GM19043 (cell line): Measurements from ENCODE around the gene NDUFB8.
A peak's percentile ranks its signal among the peaks of the same experiment; 100 is the strongest.

ENCODE experiments used
- ATAC-seq: cut with Tn5 transposase; IDR thresholded peaks from one replicate; pipeline ENCODE4 v1.9.1; 2021; ENCODE audit warnings: low read depth; ENCODE audit not compliant: unreplicated experiment

Gene NDUFB8

DNA sequence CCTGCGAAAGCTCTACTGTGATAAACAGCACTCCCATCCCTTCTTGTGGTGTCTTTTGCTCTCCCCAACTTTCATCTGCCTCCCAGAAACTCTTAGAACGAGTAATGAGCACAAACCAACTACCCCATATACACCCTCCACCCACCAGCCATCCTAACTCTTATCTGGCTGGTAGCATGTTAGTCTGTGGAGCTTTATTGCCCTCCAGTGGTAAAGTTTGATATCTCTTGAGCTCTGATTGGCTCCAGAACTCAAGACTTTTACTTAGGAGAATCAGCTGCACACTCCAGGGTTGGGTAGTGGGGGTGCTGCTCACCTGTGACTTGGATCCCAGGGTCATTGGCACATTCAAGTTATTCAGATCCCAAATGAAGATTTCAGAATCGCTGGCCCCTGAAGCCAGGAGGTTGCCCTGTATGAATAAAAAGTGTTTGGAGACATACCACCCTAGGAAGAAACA, 20.9 kb downstream of the NDUFB8 start:
- peak; percentile 68 for ATAC-seq

DNA sequence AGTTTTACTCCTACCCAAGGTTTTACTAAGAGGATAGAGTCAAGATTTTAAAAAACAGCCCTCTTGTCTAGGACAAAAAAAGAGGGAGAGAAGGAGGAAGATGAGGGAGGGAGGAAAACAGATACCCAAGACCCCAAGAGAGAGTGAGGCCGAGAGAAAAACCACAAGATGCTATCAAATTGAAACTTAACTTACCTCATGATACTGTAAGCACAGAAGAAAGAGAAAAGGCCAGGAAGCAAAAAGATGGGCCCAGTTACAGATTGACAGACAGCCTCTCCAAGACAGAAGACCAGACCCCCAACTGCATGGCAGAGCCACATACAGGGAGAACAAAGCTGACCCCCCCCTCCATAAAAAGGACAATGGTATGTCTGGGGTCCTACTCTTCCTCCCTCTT, 21.4 kb downstream of the NDUFB8 start:
- no peak for ATAC-seq

DNA sequence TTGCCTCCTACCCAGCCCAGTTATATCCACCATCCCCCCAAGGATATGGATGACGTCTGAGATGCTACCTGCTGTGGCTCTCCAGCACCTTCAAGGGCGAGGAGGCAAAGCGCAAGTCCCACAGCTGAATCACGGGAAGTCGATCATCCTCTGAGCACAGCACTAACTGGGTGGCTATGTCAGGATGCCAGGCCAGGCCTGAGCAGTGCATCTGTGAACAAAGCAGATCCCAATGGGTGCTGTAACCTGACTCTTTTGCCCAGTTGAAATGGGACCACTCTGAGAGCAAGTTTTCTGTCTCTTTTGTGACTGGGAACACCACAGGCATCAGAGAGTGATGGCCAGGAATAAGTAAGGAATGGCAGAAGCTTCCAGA, 22.3 kb downstream of the NDUFB8 start:
- no peak for ATAC-seq

DNA sequence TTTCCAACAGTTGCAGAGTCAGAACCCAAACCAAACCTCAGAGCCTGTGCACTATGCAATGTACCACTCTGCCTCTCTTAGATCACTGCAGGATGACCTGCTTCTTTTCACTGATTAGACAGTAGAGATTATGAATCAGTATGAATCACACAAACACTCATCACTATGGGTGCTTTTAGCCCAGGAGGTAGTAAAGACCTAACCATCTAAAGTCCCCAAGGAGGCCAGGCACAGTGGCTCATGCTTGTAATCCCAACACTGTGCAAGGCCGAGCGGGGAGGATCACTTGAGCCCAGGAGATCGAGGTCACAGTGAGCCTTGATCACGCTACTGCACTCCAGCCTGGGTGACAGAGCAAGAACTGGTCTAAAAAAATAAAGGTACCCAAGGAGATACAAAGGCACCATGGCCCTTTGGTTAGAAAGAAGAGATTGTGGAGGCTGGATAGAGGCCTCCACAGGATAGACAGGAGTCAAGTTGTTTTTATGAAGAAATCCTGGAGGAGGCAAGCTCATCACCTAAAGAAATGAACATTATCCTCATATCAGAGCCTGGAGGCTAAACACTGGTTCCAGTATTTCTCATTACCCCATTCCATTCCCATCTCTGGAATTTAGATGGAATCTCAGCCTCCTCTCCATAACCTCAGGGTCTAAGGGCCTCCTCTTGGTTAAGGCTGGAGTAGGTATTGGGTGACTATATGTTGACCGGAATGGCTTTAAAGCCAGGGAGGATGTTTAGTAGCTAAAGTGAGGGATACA, 22.9 kb downstream of the NDUFB8 start:
- no peak for ATAC-seq

DNA sequence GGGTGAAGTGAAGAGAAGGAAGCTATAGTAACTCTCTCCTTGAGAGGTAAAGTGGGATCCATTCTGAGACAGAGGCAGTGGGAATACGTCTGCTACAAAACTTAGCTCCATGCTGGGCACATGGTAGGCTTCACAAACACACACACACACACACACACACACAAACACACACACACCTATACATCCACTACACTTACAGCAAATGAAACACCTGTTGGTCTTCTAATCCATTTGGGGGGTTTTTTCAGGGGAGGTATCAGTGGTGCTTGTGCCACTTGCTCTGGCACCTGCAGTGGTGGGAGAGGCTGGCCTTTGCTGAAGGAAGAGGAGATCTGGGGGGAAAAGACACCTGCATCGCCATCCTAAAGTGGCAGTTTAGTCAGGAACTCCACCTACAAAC, 24.5 kb downstream of the NDUFB8 start:
- no peak for ATAC-seq

DNA sequence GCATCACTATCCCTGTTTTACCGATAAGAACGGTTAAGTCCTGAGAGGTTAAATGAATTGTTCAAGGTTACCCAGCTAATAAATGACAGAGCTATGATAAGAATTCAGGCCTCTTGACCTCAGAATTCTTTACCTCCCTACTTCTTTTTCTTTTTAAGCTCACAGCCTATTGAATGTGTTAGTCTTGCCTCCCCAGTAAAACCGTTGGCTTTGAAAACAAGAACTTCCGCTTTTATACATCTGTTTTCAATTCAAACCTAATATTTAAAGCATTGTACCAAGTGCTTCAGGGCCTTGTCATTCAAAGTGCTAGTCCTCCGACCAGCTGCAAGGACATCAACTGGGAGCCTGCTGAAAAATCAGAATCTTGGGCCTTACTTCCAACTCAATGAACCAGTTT, 25.6 kb downstream of the NDUFB8 start:
- no peak for ATAC-seq

DNA sequence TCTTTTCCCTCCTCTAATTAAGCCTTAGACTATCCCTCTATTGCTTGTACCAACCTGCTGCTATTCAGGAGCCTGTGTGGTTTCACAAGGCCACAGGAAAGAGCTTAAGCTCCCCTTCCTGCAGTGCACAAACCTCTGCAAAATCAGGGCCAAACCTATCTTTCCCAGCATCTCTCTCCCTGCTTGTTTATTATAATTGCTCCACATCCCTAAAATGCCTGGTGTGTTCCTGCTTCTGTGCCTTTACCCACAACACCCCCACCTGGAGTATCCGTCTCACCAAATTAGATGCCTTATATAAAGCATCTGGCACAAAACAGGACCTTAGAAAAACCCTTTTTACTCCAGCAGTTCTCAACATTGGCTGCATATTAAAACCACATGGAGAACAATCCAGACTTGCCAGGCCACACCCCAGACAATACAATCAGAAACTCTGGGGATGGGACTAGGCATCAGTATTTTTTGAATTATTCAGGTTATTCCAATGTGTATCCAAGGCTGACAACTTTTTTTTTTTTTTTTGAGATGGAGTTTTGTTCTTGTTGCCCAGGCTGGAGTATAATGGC, 26.7 kb downstream of the NDUFB8 start:
- ATAC-seq, result no peak

DNA sequence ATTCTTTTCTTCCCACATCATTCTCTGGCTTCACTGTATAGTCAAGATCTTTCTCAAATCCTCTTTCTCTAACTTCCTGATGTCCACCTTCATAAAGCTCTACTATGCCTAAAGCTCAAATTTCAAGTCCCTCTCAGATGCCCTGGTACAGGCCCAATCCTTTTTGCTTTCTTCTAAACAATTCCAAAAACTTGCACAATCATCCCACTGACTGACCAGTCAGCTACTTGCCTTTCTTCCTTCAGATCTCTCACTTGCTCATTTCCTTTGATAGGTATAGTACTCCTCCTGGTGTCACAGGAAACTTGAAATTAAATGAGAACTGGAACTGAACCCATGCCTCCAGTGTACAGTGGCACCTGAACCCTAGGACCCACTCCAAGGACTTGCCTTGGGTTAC, 28.2 kb downstream of the NDUFB8 start:
- ATAC-seq, result no peak

DNA sequence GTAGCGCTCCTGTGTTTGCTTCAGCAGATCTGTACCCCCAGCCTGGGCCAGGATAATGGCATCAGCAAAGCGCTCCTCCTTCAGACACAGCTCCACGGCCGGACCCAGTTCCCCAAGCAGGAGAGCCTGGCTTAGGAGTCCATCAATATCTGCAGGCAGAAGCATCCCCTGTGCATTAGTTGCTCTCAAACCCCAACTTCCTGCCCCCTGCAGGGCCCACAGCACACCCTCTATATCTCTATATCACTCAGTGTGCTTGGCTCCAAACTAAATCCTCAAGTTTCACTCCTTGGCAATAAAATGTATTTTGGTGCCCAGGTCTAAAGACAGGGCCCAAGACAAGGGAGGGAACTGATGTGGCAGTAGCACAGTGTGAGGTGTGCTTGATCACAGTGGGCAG, 31.6 kb downstream of the NDUFB8 start:
- no peak for ATAC-seq

DNA sequence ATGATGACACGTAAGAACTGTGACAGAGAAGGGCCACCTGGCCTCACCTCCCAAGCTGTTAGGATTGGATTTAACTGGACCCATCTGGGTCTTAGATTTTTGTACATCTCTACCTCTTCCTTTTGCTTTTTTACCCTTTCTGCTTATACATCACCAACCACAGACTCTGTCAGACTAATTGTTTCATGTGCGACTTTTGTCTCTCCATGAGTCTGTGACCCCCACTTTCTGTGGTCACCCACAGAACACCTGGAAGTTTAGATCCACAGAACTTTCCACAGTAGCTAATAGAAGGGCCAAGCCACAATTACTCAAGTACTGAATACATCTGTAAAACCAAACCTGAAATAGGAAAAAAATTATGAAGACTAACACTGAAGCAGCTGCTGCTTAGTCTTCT, 33.1 kb downstream of the NDUFB8 start:
- ATAC-seq, result no peak

DNA sequence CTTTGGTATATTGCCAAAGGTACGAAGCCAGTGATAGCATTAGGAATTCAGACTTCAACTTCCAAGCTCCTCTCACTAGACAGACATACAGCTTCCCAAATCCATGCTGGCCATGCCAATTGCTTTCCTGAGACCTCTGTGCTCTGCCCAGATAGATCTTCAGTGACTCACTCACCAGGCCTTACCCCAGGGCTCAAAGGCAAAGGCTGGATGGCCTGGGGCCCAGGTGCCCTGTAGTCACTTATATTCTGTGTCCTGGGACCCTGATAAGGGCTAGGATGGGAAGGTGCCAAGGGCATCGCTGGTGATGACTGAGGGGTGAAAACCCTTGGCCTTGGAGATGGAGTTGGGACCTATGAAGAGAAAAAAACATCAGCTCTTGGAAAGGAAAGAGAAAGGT, 39.1 kb downstream of the NDUFB8 start:
- no peak for ATAC-seq

DNA sequence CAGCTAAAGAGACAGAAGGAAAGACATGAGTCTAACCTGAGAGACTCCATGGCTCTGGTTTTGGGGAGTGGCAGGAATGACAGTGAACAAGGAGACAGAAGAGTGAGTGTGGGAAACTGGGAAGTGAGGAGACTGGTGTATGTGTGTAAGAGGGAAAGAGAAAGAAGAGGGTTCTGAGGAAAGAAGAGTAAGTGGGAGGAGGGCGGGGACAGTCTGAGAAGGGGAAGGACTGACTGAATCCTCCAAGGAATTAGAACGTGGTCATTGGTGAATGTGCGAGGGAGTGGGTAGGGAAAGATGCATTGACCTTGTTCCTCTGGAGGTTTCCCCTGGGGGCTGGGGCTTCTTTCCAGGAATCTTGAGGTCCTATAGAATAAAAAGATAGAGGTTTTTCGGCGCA, 40.3 kb downstream of the NDUFB8 start:
- ATAC-seq, result no peak

DNA sequence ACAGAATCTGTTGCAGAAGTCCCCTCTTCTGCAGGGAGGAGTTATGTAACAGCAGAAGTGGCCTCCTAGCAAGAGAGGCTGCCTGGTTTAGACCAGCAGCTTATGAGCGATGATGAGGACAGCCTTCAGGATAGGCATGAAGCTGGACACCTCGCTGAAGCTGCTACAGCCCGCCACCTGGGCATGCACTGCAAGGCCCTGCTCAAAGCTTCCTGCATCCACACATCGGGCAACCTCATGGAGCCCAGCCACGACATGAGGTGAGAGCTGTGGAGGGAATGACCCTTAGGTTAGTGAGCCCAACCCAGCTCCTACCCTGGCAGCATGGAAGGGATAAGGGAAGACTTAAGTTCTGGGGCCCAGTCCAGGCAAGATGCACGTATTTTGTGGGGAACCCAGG, 42.1 kb downstream of the NDUFB8 start:
- no peak for ATAC-seq

DNA sequence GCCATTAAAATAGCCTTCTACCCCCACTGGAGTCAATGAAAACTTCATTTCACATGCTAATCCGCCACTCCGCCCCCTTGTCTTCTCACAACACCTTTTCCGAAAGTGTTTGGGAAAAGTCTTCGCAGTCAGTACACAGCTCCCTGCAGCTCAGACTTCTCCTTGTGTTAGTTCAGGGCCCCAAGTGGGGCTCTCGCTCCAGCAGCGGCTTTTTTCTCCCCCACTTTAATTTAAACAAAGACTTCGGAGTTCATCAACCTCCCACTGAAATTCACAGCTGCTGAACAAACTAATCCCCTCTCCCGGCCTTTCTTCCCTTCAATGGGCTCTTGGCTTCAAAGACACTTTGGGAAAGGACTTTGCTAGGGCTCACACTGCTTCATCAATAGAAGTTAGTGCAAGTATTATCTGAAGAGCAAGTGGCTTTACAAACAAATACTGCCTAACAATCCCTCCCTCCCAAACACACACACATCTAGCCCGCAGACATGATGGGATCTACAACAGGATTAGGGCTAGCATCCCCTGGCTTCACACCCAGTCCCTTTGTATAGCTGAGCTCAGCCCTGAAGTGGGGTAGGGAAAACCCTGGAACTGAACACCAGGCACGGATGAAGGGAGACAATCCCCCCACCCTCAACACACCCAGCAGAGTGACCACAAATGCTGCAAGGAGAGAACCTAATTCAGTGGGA, 43.7 kb downstream of the NDUFB8 start:
- ATAC-seq, result no peak

DNA sequence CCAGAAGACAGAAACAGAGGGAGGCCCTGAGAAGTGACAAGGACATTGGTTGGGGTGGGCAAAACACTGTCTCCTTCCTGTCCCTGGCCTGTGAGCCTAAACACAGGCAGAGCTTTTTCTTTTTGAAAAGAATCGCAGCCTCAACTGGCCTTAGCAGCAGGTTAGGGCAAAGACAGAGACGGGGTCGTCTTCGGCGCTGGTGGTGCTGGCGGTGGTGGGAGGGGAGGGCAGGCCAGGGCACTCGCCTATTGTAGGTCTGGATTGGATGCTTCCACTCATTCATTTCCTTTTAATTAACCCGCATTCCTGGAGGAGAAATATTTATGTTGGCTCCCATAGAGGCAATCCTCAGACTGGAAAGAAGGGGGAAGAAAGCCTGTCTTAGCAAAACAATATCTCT, 44.3 kb downstream of the NDUFB8 start:
- ATAC-seq, result no peak

DNA sequence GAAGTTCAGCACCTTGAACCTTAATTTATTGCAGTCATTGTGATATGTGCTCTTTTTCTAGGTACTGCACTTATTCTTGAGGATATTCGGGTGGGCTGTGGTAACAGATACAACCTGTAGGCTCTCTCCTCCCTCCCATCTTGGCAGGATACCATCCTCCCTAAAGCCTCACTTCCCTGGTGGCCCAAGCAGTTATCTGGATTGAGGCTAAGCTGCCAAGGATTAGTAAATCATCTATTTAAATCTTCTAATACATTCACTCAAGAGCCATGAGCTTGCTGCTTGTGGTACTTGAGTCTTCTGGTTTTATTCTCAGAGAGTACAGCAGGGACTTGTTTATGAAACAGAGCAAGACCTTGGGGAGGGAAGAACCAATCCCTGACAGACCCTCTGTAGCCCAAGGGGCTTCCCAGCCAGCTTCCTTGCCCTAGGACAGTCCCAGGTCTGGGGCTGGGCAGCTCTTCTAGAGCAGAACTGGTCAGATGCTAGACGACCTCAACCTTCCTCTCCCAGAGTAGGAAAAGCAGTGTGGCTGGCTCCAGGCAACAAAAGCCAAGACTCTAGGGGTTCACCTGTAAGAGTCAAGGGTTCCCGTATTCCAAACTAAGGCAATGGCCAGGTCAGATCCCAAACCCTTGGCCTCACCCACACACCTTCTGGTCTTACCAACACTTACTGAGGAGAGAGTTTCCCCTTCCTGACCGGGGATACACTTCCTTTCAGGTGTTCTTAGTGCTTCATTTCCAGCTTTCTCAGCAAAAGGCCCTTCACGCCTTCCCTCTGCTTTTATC, 45.6 kb downstream of the NDUFB8 start:
- ATAC-seq, result no peak

DNA sequence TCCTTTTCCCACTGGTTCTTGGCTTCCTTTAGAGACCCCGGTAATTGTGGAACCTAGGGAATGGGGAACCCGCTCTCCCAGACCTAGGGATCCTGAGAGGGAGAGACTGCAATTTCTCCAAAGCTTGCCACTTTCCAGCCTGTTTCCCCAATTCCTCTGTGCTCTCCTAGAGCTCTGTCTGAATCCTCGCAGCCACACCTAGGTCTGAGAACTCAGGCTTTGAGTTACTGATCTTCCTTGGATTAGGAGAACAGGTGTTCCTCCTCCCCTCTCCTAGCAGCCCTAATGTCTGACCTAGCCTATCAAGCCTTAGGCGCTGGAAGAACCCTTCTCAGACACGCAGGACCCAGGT, 46.9 kb downstream of the NDUFB8 start:
- ATAC-seq, result no peak

DNA sequence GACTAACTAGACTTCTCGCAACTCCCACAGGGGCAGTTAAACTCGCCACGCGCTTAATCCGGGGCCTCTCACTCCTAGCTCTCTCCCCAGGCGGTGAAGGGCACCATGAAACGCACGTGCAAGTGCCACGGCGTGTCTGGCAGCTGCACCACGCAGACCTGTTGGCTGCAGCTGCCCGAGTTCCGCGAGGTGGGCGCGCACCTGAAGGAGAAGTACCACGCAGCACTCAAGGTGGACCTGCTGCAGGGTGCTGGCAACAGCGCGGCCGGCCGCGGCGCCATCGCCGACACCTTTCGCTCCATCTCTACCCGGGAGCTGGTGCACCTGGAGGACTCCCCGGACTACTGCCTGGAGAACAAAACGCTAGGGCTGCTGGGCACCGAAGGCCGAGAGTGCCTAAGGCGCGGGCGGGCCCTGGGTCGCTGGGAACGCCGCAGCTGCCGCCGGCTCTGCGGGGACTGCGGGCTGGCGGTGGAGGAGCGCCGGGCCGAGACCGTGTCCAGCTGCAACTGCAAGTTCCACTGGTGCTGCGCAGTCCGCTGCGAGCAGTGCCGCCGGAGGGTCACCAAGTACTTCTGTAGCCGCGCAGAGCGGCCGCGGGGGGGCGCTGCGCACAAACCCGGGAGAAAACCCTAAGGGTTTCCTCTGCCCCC, 47.4 kb downstream of the NDUFB8 start:
- ATAC-seq, result no peak

DNA sequence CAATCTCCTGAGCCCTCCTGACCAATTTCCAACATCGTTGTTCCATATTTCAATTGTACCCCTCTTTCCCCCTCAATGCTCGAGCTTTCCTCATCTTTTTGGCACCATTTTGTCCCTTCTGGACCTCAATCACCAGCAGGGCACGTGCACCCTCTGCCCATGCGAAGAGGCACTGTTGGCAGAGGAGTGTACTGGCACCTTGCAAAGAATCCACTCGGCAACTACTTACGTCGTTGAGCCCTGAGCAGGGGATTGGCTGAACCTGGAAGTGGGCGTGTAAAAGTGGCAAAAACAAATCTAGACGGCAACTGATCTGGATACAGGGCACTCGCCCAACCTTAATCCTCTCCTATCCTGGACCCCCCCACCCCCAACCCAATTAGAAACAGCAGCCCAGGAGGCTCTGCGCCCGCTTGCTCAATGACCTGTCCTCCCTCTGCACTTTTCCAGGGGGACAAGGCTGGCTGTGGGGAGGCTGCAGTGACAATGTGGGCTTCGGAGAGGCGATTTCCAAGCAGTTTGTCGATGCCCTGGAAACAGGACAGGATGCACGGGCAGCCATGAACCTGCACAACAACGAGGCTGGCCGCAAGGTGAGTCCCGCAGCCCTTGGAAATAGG, 48.1 kb downstream of the NDUFB8 start:
- ATAC-seq, result peak; percentile 99

DNA sequence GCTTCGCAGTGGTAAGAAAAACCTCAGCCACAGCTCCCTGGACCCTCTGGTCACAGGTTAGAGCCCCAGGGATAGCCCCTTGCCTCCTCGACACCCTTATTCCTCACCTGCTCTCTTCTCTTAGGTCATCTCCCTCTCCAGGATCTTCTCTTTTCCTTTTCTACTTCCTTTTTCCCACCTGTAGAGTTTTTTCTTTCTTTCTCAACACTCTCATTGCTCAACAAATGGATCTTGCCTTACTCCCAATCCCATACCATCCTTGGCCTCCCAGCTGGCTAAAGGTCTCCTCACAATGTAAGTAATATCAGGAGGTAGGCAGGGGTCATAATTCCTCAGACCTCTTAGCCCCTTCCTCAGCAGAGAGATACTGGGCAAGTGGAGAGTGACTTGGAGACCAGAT, 49.7 kb downstream of the NDUFB8 start:
- no peak for ATAC-seq
